NT2/D1 (cell line): ENCODE data around the gene CETN3.

Source experiments
- SUZ12 ChIP-seq: IDR thresholded peaks from 2 replicates; pipeline ENCODE4 v1.6.1; 2011; ENCODE audit not compliant: insufficient read length, insufficient read depth; ENCODE audit errors: extremely low read depth
- YY1 ChIP-seq: IDR thresholded peaks from 2 replicates; pipeline ENCODE4 v1.6.1; 2011; ENCODE audit not compliant: insufficient read length, insufficient read depth
- ZNF274 ChIP-seq: IDR thresholded peaks from 2 replicates; pipeline ENCODE4 v1.6.1; 2011; ENCODE audit warnings: mild to moderate bottlenecking, low read depth, low read length

DNA sequence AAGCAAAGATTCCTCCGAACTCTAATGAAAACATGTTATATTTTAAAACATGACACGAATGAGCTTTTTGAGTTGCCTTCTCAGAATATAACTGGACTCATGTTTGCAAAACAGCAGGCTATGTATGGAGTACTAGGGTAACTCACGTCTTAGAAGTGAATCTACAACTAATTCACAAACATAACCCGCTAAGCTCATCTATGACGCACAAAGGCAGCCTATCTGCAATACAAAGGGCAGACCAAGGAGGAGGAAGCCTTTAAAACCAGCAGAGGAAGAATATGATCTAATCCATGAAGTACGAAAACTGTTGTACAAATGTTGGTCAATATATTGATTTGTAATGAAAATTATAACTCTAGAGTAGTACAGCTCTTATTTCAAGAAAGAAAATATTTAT, 67.0 kb downstream of the CETN3 start:
- TF ChIP-seq YY1: no peak
- TF ChIP-seq SUZ12: no peak
- no peak for TF ChIP-seq ZNF274
